Dermis blood vessel endothelial cell (primary cell): ENCODE data around the gene ADAMTS2. TPM values are rescaled to one million over a fixed set of nuclear protein-coding genes. Genes with fewer than 3 reads are reported as not detected.
"Not testable (repeated sequence)": the region's sequence is repeated elsewhere in the genome, so short reads cannot be mapped to it uniquely, and the experiment has no call there.

Experiments used
- DNase-seq: peaks from one replicate; pipeline ENCODE4 v3.0.0; 2010
- total RNA-seq: library from RNA; depleted of rRNA; stranded (reverse); fragments of >200 nt; gene quantifications from 2 replicates; pipeline ENCODE4 v1.2.3, GENCODE V29; 2014

Gene ADAMTS2
- total RNA-seq, 1 donor from 2014 or later = 2.4 TPM

- no peak for DNase-seq
Observed at GRCh38 chr5:179324760-179325295, 20.4 kb downstream of the ADAMTS2 start.

- not testable (repeated sequence) for DNase-seq
Observed at GRCh38 chr5:179324316-179324715, 20.9 kb downstream of the ADAMTS2 start.

GRCh38 chr5:179323026-179323870 is 22.0 kb downstream of the ADAMTS2 start:
- DNase-seq = no peak

GRCh38 chr5:179322071-179323025 is 22.9 kb downstream of the ADAMTS2 start:
- no peak for DNase-seq

GRCh38 chr5:179321206-179321987 is 23.9 kb downstream of the ADAMTS2 start:
- no peak for DNase-seq

GRCh38 chr5:179319741-179320281 is 25.4 kb downstream of the ADAMTS2 start:
- DNase-seq = no peak

GRCh38 chr5:179319123-179319522 is 26.1 kb downstream of the ADAMTS2 start:
- no peak for DNase-seq

GRCh38 chr5:179318221-179318955 is 26.9 kb downstream of the ADAMTS2 start:
- DNase-seq = no peak

- no peak for DNase-seq
Observed at GRCh38 chr5:179317411-179318220, 27.6 kb downstream of the ADAMTS2 start.

GRCh38 chr5:179316982-179317381 is 28.3 kb downstream of the ADAMTS2 start:
- DNase-seq = no peak

- no peak for DNase-seq
Observed at GRCh38 chr5:179316111-179316551, 29.1 kb downstream of the ADAMTS2 start.

- no peak for DNase-seq
Observed at GRCh38 chr5:179315356-179315890, 29.8 kb downstream of the ADAMTS2 start.

- no peak for DNase-seq
Observed at GRCh38 chr5:179314606-179315355, 30.5 kb downstream of the ADAMTS2 start.

GRCh38 chr5:179313849-179314521 is 31.3 kb downstream of the ADAMTS2 start:
- DNase-seq = no peak

- no peak for DNase-seq
Observed at GRCh38 chr5:179312557-179313235, 32.6 kb downstream of the ADAMTS2 start.

GRCh38 chr5:179311581-179311980 is 33.7 kb downstream of the ADAMTS2 start:
- no peak for DNase-seq

GRCh38 chr5:179311091-179311470 is 34.2 kb downstream of the ADAMTS2 start:
- DNase-seq = no peak
